Neural cell (in vitro differentiated cells): ENCODE data around the gene ZNF182. TPM values are rescaled to one million over a fixed set of nuclear protein-coding genes. Genes with fewer than 3 reads are reported as not detected.
"Not testable (repeated sequence)": the region's sequence is repeated elsewhere in the genome, so short reads cannot be mapped to it uniquely, and the experiment has no call there.

Experiments
- H2AFZ ChIP-seq: fragments of 200-600, 300-800 bp; sonication (generic), shearing (Covaris generic); 2 replicates; pipeline ENCODE4 v1.6.0; 2014; ENCODE audit warnings: low read depth, mild to moderate bottlenecking, antibody characterized with exemption, low read length, moderate library complexity
- H3F3A ChIP-seq: fragments of 200-600 bp; shearing (Covaris generic); 2 replicates; pipeline ENCODE4 v1.6.1; 2016; ENCODE audit warnings: mild to moderate bottlenecking, moderate library complexity, mixed read lengths, antibody characterized with exemption, low read length; ENCODE audit not compliant: insufficient read depth, poor library complexity, severe bottlenecking
- H3K27ac ChIP-seq: fragments of 200-600, 300-800 bp; sonication (generic), shearing (Covaris generic); 2 replicates; pipeline ENCODE4 v1.5.1; 2014; ENCODE audit warnings: mild to moderate bottlenecking, low read length, moderate library complexity
- H3K27me3 ChIP-seq: fragments of 300-800, 200-600 bp; sonication (generic), shearing (Covaris generic); 2 replicates; pipeline ENCODE4 v1.6.0; 2014; ENCODE audit warnings: mild to moderate bottlenecking, low read depth, low read length, moderate library complexity; ENCODE audit not compliant: insufficient read depth
- H3K36me3 ChIP-seq: fragments of 300-800, 200-600 bp; sonication (generic), shearing (Covaris generic); 2 replicates; pipeline ENCODE4 v1.5.1; 2014; ENCODE audit warnings: mild to moderate bottlenecking, antibody characterized with exemption, low read length, moderate library complexity; ENCODE audit not compliant: insufficient read depth
- H3K4me2 ChIP-seq: fragments of 300-800, 200-600 bp; sonication (generic), shearing (Covaris generic); 2 replicates; pipeline ENCODE4 v1.6.0; 2014; ENCODE audit warnings: mild to moderate bottlenecking, low read length
- H3K4me3 ChIP-seq: fragments of 300-800, 200-600 bp; sonication (generic), shearing (Covaris generic); 2 replicates; pipeline ENCODE4 v1.5.1; 2014; ENCODE audit warnings: mild to moderate bottlenecking, low read length, moderate library complexity
- H3K79me2 ChIP-seq: fragments of 200-600 bp; shearing (Covaris generic); replicated peaks from 2 replicates; pipeline ENCODE4 v1.6.0; 2014; ENCODE audit warnings: mild to moderate bottlenecking, low read length, moderate library complexity; ENCODE audit not compliant: insufficient read depth
- H3K9ac ChIP-seq: fragments of 300-800, 200-600 bp; sonication (generic), shearing (Covaris generic); 2 replicates; pipeline ENCODE4 v1.6.1; 2016; ENCODE audit warnings: mild to moderate bottlenecking, low read length, mixed read lengths
- H3K9me2 ChIP-seq: fragments of 200-600 bp; shearing (Covaris generic); 2 replicates; pipeline ENCODE4 v1.6.1; 2016; ENCODE audit warnings: mild to moderate bottlenecking, low read length, mixed read lengths; ENCODE audit not compliant: insufficient read depth
- H3K9me3 ChIP-seq: fragments of 200-600, 300-800 bp; sonication (generic), shearing (Covaris generic); 2 replicates; pipeline ENCODE4 v1.6.1; 2016; ENCODE audit warnings: mild to moderate bottlenecking, mixed run types, low read length, moderate library complexity, mixed read lengths
- H4K20me1 ChIP-seq: fragments of 200-600 bp; shearing (Covaris generic); 2 replicates; pipeline ENCODE4 v1.6.1; 2016; ENCODE audit warnings: mild to moderate bottlenecking, mixed run types; ENCODE audit not compliant: insufficient read depth
- CTCF ChIP-seq: fragments of 450-650 bp; IDR thresholded peaks from 2 replicates; pipeline ENCODE4 v1.5.1; 2014; ENCODE audit warnings: antibody characterized with exemption, mild to moderate bottlenecking, moderate library complexity; ENCODE audit not compliant: poor library complexity, severe bottlenecking
- EP300 ChIP-seq: fragments of 450-650 bp; conservative IDR thresholded peaks from 2 replicates; pipeline ENCODE4 v1.6.1; 2014; ENCODE audit warnings: antibody characterized with exemption, mild to moderate bottlenecking, moderate library complexity; ENCODE audit not compliant: poor library complexity, severe bottlenecking
- EZH2 ChIP-seq: fragments of 200-600, 300-800 bp; shearing (Covaris generic), sonication (generic); IDR thresholded peaks from 2 replicates; pipeline ENCODE4 v1.6.1; 2014; ENCODE audit warnings: antibody characterized with exemption, low read length, borderline replicate concordance, mild to moderate bottlenecking; ENCODE audit not compliant: insufficient read depth, poor library complexity, severe bottlenecking
- MXI1 ChIP-seq: fragments of 450-650 bp; conservative IDR thresholded peaks from 2 replicates; pipeline ENCODE4 v1.6.1; 2014; ENCODE audit warnings: antibody characterized with exemption, mild to moderate bottlenecking; ENCODE audit not compliant: poor library complexity, severe bottlenecking
- POLR2AphosphoS5 ChIP-seq: IDR thresholded peaks from 2 replicates; pipeline ENCODE4 v1.6.1; 2012
- RAD21 ChIP-seq: fragments of 450-650 bp; conservative IDR thresholded peaks from 2 replicates; pipeline ENCODE4 v1.6.1; 2014; ENCODE audit warnings: antibody characterized with exemption, mild to moderate bottlenecking, moderate library complexity
- REST ChIP-seq: IDR thresholded peaks from 2 replicates; pipeline ENCODE4 v1.6.1; 2012; ENCODE audit warnings: borderline replicate concordance
- SMC3 ChIP-seq: fragments of 450-650 bp; conservative IDR thresholded peaks from 2 replicates; pipeline ENCODE4 v1.6.1; 2014; ENCODE audit warnings: antibody characterized with exemption, mild to moderate bottlenecking, moderate library complexity; ENCODE audit not compliant: poor library complexity
- TAF1 ChIP-seq: IDR thresholded peaks from 2 replicates; pipeline ENCODE4 v1.6.1; 2012; ENCODE audit warnings: low read depth
- polyA plus RNA-seq: library from polyadenylated mRNA; depleted of rRNA; stranded (reverse); fragments of >200 nt; gene quantifications from 2 replicates; pipeline ENCODE4 v1.2.3, GENCODE V29; 2014

Gene ZNF182
- polyA plus RNA-seq, 1 donor from 2014 or later: 12.2 TPM

- Histone ChIP-seq H3K27me3 (no peaks in the 10 kb centered on the region), H2AFZ (no peak overlapping the region), H3K27ac (no peak overlapping the region), H3K4me2 (no peak overlapping the region), H3K36me3 (no peaks in the 10 kb centered on the region), H3K9me3 (no peaks in the 10 kb centered on the region), H3F3A (no peaks in the 10 kb centered on the region), H3K9me2 (no peaks in the 10 kb centered on the region), H3K79me2 (no peaks in the 10 kb centered on the region), H4K20me1 (no peaks in the 10 kb centered on the region), H3K9ac (no peak overlapping the region), H3K4me3 (no peak overlapping the region)
- TF ChIP-seq POLR2AphosphoS5: no peak
- TF ChIP-seq TAF1: no peak
- no peak for TF ChIP-seq EP300
- TF ChIP-seq MXI1: no peak
- TF ChIP-seq REST: no peak
- TF ChIP-seq RAD21: no peak
- no peak for TF ChIP-seq EZH2
- no peak for TF ChIP-seq CTCF
- no peak for TF ChIP-seq SMC3
Observed at GRCh38 chrX:48022100-48022499, 18.3 kb upstream of the ZNF182 start.

- Histone ChIP-seq H3K36me3 (no peaks in the 10 kb centered on the region), H3K79me2 (no peaks in the 10 kb centered on the region), H3K9me3 (no peaks in the 10 kb centered on the region), H3K4me3 (peak overlapping the region; percentile 69), H4K20me1 (no peaks in the 10 kb centered on the region), H2AFZ (peak overlapping the region; percentile 56), H3K27me3 (no peaks in the 10 kb centered on the region), H3F3A (no peaks in the 10 kb centered on the region), H3K27ac (peak overlapping the region; percentile 88), H3K9ac (peak overlapping the region; percentile 86), H3K9me2 (no peaks in the 10 kb centered on the region), H3K4me2 (peak overlapping the region; percentile 35)
- TF ChIP-seq EP300 (no peak), SMC3 (no peak), MXI1 (no peak), RAD21 (no peak), TAF1 (no peak), CTCF (no peak), POLR2AphosphoS5 (no peak), EZH2 (no peak), REST (no peak)
Observed at GRCh38 chrX:48021026-48021900, 17.5 kb upstream of the ZNF182 start.

- not testable (repeated sequence) for H3F3A ChIP-seq, H3K4me3 ChIP-seq, H3K9ac ChIP-seq, H3K79me2 ChIP-seq, H3K27me3 ChIP-seq, H3K27ac ChIP-seq, H4K20me1 ChIP-seq, H3K9me3 ChIP-seq, H2AFZ ChIP-seq, H3K4me2 ChIP-seq, H3K36me3 ChIP-seq, H3K9me2 ChIP-seq
Observed at GRCh38 chrX:48020472-48020871, 16.7 kb upstream of the ZNF182 start.
